Adrenal gland (tissue), 12 donors: ENCODE measurements around the gene SORD. TPM values are rescaled to one million over a fixed set of nuclear protein-coding genes. Genes with fewer than 3 reads are reported as not detected.
"Not testable (repeated sequence)": the region's sequence is repeated elsewhere in the genome, so short reads cannot be mapped to it uniquely, and the experiment has no call there.

Experiments used
- DNase-seq, 7 donors: peaks; one replicate each; pipeline ENCODE4 v3.0.0-alpha.2; 2019 to 2020
- H3K27ac ChIP-seq, 5 donors: fragments of 200-600 bp; sonication (generic) in 4 of 5; 1 replicate in 3 of 5; 2 replicates in 2 of 5; pipeline versions ENCODE4 v1.5.1 to v1.8.0; 2016 to 2020; ENCODE audit warnings: mild to moderate bottlenecking in 1 of 5
- H3K27me3 ChIP-seq: fragments of 200-600 bp; 2 replicates; pipeline ENCODE4 v1.8.0; 2021
- H3K36me3 ChIP-seq, 2 donors: fragments of 200-600 bp; replicated peaks in 1 of 2; 1 replicate in 1 of 2; 2 replicates in 1 of 2; pipeline versions ENCODE4 v1.5.1 to v1.8.0; 2018 to 2022
- H3K4me1 ChIP-seq, 2 donors: fragments of 200-600 bp; replicated peaks in 1 of 2; 1 replicate in 1 of 2; 2 replicates in 1 of 2; pipeline versions ENCODE4 v1.5.1 to v1.8.0; 2018 to 2021
- H3K4me3 ChIP-seq, 4 donors: fragments of 200-600 bp; sonication (generic) in 3 of 4; one replicate each; pipeline ENCODE4 v1.5.1; 2016 to 2018
- H3K9me3 ChIP-seq, 3 donors: fragments of 200-600 bp; sonication (generic) in 1 of 3; replicated peaks in 1 of 3; 1 replicate in 2 of 3; 2 replicates in 1 of 3; pipeline versions ENCODE4 v1.5.1 to v1.8.0; 2016 to 2021
- CTCF ChIP-seq, 6 experiments: fragments of 450-650 bp in 4 of 6; fragments of 200-600 bp in 2 of 6; sonication (generic) in 1 of 6; IDR thresholded peaks; 1 replicate in 5 of 6; 2 replicates in 1 of 6; pipeline versions ENCODE4 v1.5.1 to v1.8.0; 2016 to 2021; ENCODE audit warnings: antibody characterized with exemption in 6 of 6, mild to moderate bottlenecking in 2 of 6, moderate library complexity in 1 of 6
- POLR2A ChIP-seq, 2 donors: fragments of 450-650 bp; IDR thresholded peaks; one replicate each; pipeline ENCODE4 v1.6.1; 2017; ENCODE audit warnings: antibody characterized with exemption in 2 of 2, mild to moderate bottlenecking in 2 of 2, moderate library complexity in 1 of 2
- WGBS, 4 donors: extraction: QIAGEN DNeasy Blood & Tissue Kit in 2 of 4; methylation state at CpG; one replicate each; pipeline versions ENCODE4 v1.1.5 to v1.1.7; 2013 to 2017; 5-methylcytosine and 5-hydroxymethylcytosine counted together
- intact Hi-C, 2 donors: fragments of 100-400 bp; cut with DNase I; formaldehyde crosslinking; loops; one replicate each; pipeline versions ENCODE4 v1.14.1 to v1.15.0; 2022 to 2023
- polyA plus RNA-seq, 3 donors: library from polyadenylated mRNA; stranded (reverse); fragments of 200-250 nt in 2 of 3; fragments of 350-450 nt in 1 of 3; fragmentation: Illumina TruSeq in 1 of 3; extraction: RNeasy Lipid Tissue Mini Kit (QIAGEN cat#74804) in 1 of 3; gene quantifications; one replicate each; pipeline ENCODE4 v1.2.3, GENCODE V29; 2013 to 2014
- total RNA-seq, 9 donors: library from RNA; depleted of rRNA in 4 of 9; stranded (reverse); fragments of >200 nt in 4 of 9; fragments of 120-200 nt in 1 of 9; fragmentation: NEBNext Ultra II Directional in 1 of 9; extraction: Animal tissue kit (Norgen Biotek cat#: 25700) in 1 of 9; gene quantifications; one replicate each; pipeline versions ENCODE4 v1.1.0 to v1.2.4, GENCODE V29; 2013 to 2023
- donor health status: healthy with polysubstance abuse.
- donor health status: Bipolar disorder and iron deficiency.
- donor health status: DM: yes; HTN: yes; CAD: no.
- donor health status: DM: no; HTN: no; CAD: no.
- donor health status: DM: no; HTN: no; CAD: no.
- donor health status: DM: yes; HTN: yes; CAD: no.

The SORD gene
- total and polyA plus RNA-seq, 12 donors = 6.8 to 164 (median 45.3) TPM

DNA sequence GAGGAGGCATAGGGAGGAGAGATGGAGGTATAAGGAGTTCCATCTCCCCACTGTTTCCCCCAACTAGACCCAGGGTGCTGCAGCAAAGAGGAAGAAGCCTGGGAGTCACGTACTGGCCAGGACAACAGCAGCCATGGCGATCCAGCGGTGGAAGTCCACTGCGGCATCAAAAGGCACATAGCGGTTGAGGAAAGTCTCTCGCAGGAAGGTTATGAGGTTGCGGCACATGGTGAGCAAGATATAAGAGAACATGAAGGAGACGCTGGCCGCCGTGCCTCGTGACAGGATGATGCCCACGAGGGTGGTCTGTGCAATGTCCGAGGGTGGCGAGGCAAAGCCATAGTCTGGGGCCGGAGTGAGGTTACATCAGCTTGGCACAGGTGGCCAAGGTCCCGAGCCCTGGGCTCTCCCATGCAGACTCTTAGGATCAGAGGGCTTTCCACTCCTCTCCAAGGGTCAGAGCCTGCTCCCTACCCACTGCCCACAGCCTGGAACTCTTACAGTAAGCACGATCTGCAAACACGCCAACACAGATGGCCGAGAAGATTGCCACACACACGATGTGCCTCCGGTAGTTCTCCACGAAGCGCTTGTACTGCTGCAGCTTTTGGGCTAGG, 76.7 kb downstream of the SORD start:
- Histone ChIP-seq H3K4me1 (no peaks in the 10 kb centered on the region), H3K27ac (no peak overlapping the region), H3K9me3 (no peaks in the 10 kb centered on the region), H3K36me3 (no peaks in the 10 kb centered on the region), H3K27me3 (no peaks in the 10 kb centered on the region), H3K4me3 (no peak overlapping the region)
- WGBS, 4 donors = 83 to 90% (median 89%) methylated on average over 22 to 23 of the region's 23 CpGs
- intact Hi-C loops = no loop called here
- peak in 1 of 7 donors; percentile 8 for DNase-seq
- no peak for TF ChIP-seq POLR2A (IDR thresholded peaks at IDR 0.05)
- TF ChIP-seq CTCF (IDR thresholded peaks at IDR 0.05) = no peak

DNA sequence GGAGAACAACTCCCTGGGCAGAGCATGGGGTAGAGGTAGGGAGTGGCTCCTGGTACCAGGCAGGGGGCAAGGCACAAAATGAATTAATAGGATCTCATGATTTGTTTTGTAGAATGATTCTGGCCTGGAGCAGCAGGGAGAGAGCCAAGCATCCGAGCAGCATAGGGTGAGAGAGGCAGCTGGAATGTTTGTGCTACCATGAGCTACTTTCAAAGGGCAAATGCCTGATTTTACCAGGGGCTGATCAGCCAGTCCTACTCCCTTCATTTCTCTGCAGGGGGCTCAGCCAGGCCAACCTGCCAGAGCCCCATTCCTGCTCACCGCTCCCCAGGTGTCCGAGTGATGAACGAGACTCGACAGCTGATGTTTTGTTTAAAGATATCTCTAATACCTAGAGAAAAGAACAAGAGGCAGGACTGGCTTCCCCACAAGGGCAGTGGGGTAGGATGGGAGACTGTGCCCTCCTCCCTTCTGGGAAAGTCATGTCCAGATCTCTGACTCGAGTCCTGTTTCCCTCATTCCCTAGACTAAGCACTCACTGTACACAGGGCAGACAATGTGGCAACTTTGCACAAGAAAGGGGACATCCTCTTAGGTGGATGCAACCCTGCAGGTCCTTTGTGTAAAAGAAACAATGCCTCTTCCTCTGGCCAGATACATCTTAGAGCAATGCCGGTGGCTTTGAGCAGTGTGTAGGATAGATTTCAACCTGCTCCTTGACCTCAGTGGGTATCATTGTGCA, 78.1 kb downstream of the SORD start:
- H3K36me3 ChIP-seq = no peaks in the 10 kb centered on the region
- H3K27ac ChIP-seq = no peak overlapping the region
- intact Hi-C loops = no loop called here
- no peaks in the 10 kb centered on the region for H3K27me3 ChIP-seq
- WGBS, 4 donors = 73 to 85% (median 80%) methylated on average over 7 of the region's 7 CpGs
- H3K9me3 ChIP-seq = no peaks in the 10 kb centered on the region
- TF ChIP-seq POLR2A (IDR thresholded peaks at IDR 0.05) = no peak
- no peak for TF ChIP-seq CTCF (IDR thresholded peaks at IDR 0.05)
- H3K4me3 ChIP-seq = no peak overlapping the region
- no peak for DNase-seq
- H3K4me1 ChIP-seq = no peaks in the 10 kb centered on the region

DNA sequence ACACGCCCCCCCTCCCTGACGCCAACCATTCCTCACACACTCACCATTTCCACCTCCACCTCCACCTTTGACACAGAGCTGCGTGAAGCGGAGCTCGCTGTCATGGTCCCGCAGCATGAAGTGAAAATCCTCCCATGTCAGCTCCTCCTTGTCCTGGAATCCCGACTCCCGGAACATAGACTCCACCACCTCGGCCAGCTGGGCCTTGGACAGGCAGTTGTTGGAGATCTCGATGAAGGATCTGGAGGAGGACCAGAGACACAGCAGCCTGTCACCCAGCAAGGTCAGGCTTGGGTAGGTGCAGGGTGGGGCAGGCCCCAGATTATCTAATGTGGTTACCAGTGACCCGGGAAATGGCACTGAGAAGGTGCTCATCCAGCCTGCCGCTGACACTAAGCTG, 78.8 kb downstream of the SORD start:
- 91 to 94% (median 94%) methylated on average over 6 to 12 of the region's 12 CpGs for WGBS, 4 donors
- intact Hi-C loops = no loop called here
- Histone ChIP-seq H3K36me3 (no peaks in the 10 kb centered on the region), H3K9me3 (no peaks in the 10 kb centered on the region), H3K4me1 (no peaks in the 10 kb centered on the region), H3K27me3 (no peaks in the 10 kb centered on the region), H3K4me3 (no peak overlapping the region), H3K27ac (no peak overlapping the region)
- DNase-seq = no peak
- TF ChIP-seq CTCF (IDR thresholded peaks at IDR 0.05) = no peak
- no peak for TF ChIP-seq POLR2A (IDR thresholded peaks at IDR 0.05)

DNA sequence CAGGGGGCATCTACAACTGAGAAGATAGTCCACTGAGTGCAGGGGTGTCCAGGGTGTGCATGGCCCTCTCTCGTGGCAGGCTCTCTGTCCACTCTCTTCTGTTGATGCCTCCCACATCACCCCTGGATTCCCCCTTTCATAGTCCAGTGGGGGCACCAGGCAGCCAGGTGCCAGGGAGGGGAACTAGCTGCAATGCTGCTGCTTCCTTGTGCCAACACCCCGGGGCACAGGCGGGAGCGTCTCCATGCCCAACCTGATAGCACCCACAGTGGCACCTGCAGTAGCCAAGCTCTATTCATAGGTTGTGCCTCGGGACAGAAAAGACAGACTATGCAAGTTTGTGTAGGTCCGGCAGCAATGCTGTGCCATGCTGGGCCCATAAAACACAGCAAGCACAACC, 79.2 kb downstream of the SORD start:
- H3K4me3 ChIP-seq = no peak overlapping the region
- DNase-seq = no peak
- H3K27me3 ChIP-seq = no peaks in the 10 kb centered on the region

DNA sequence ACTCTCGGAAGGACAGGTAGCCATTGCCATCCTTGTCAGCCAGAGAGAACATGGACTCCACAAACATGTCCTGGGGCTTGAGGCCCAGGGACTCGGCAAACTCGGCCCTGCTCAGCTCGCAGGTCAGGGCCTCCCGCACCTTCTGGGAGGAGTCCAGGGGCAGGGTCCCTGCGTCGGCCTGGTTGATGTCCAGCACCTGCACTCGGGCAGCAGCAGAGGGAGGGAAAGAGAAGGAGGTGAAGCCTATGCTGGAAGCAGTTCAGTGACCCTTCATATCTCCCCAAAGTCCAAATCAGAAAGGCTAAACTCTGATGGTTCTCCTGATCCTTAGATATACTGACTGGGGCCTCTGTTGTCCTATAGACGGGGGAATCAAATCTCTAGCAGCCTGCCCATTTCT, 81.2 kb downstream of the SORD start:
- not testable (repeated sequence) for DNase-seq, H3K9me3 ChIP-seq
- 91 to 95% (median 94%) methylated on average over 5 to 9 of the region's 9 CpGs for WGBS, 4 donors

More for the DNA sequence above, 79.2 kb downstream of the SORD start:
- WGBS, 4 donors = 85 to 99% (median 91%) methylated on average over 3 to 6 of the region's 6 CpGs
- no peak overlapping the region for H3K27ac ChIP-seq
- intact Hi-C loops = no loop called here
- H3K9me3 ChIP-seq = no peaks in the 10 kb centered on the region
- H3K4me1 ChIP-seq = no peaks in the 10 kb centered on the region
- no peaks in the 10 kb centered on the region for H3K36me3 ChIP-seq
- TF ChIP-seq CTCF (IDR thresholded peaks at IDR 0.05) (no peak), POLR2A (IDR thresholded peaks at IDR 0.05) (no peak)

More for the DNA sequence above, 81.2 kb downstream of the SORD start:
- intact Hi-C loops, H3K4me3 ChIP-seq, H3K27me3 ChIP-seq, H3K36me3 ChIP-seq, H3K27ac ChIP-seq, H3K4me1 ChIP-seq: not testable (repeated sequence)
